Measurements from ENCODE around the gene EPN1.
"Not testable (repeated sequence)": the region's sequence is repeated elsewhere in the genome, so short reads cannot be mapped to it uniquely, and the experiment has no call there.

Gene EPN1

GRCh38 chr19:55730378-55730777 lies 55.4 kb downstream of the EPN1 start:
- not testable (repeated sequence) for FAIRE-seq

GRCh38 chr19:55738302-55738701 lies 63.3 kb downstream of the EPN1 start, which contains the start of gene NLRP9:
TSS of gene NLRP9 (minus strand) at chr19:55738402. CDS start at chr19:55738374, 28 bp downstream.
- FAIRE-seq = no peak

GRCh38 chr19:55750715-55751114 lies 75.7 kb downstream of the EPN1 start:
- no peak for FAIRE-seq

DNA sequence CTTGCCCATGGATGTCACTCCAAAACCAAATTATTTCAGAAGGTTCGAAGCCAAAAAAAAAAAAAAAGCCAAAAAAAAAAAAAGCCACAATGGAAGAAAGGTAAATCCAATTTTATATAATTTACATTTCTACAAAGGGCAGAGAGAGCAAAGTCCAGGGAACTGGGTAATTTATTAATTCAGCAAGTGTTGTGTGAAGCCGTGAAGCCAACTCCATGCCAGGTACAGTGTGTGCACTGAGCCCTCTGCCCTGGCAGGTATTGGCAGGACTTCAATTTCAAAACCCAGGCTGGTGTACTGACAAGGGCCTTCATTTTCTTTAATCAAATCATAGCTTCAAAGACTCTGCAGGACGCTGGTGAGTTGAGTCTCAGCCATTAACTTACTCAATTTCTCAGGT lies 78.4 kb downstream of the EPN1 start:
- no peak for FAIRE-seq

DNA sequence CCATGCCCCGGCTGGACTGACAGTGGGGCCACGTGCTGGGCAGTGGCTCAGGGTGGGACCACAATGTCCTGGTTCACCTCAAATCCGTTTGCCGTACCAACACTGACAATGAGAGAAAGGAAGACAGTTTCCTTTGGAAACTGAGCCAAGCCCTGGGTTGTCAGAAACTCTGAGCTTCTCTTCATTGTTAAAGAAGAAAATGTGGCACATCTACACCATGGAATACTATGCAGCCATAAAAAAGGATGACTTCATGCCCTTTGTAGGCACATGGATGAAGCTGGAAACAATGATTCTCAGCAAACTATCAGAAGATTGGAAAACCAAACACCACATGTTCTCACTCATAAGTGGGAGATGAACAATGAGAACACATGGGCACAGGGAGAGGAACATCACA lies 81.8 kb downstream of the EPN1 start:
- not testable (repeated sequence) for FAIRE-seq

DNA sequence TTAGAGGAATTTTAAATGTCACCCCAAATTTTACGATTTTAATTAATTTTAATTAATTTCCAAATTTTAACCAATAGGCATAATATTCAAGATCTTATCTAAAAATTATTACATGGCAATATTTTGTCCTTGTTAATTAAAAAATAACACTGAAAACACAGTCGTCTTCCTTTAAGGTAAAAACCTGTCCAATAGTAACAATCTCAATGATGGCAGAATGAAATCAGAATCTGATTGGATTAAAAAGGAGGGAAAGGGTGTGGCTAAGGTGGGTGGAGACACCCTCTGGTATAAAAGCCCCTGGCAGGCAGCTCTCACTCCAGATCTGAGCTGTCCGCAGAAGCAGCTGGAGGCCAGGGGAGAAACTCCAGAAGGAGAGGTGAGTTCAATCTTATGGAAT lies 83.8 kb downstream of the EPN1 start, which contains the start of gene RFPL4A:
Gene RFPL4A, plus strand, starts transcription at position 301 of the 400 bp plus-strand sequence. CDS start 2,704 bp downstream, outside the sequence.
- not testable (repeated sequence) for FAIRE-seq
